22Rv1 (cell line): ENCODE data around the gene BRAT1.

Source experiments
- CTCF ChIP-seq: fragments of 450-650 bp; IDR thresholded peaks from 2 replicates; pipeline ENCODE4 v1.5.1; 2017; ENCODE audit warnings: mild to moderate bottlenecking
- ZFX ChIP-seq: fragments of 450-650 bp; IDR thresholded peaks from 2 replicates; pipeline ENCODE4 v1.6.1; 2017; ENCODE audit warnings: antibody characterized with exemption, borderline replicate concordance

- TF ChIP-seq CTCF (no peak), ZFX (no peak)
Observed at GRCh38 chr7:2488272-2488645, 67.1 kb downstream of the BRAT1 start.
